Cardiac septum (tissue), 1 donor: ENCODE measurements around the gene AKT1. TPM values are rescaled to one million over a fixed set of nuclear protein-coding genes. Genes with fewer than 3 reads are reported as not detected.
A peak's percentile ranks its signal among the peaks of the same experiment; 100 is the strongest.
"Not testable (repeated sequence)": the region's sequence is repeated elsewhere in the genome, so short reads cannot be mapped to it uniquely, and the experiment has no call there.

Experiments used
- DNase-seq: peaks from one replicate; pipeline ENCODE4 v3.0.0-alpha.2; 2020; ENCODE audit warnings: low spot score
- intact Hi-C: fragments of 100-400 bp; cut with DNase I; formaldehyde crosslinking; loops from one replicate; pipeline ENCODE4 v1.14.0; 2022
- total RNA-seq: library from RNA; stranded (reverse); fragmentation: NEBNext Ultra II Directional; extraction: Animal tissue kit (Norgen Biotek cat#: 25700); gene quantifications from one replicate; pipeline ENCODE4 v1.2.1, GENCODE V29; 2021
- donor health status: DM: no; HTN: no; CAD: no.

AKT1 gene
- total RNA-seq, 1 donor from 2014 or later: 172 TPM

DNA sequence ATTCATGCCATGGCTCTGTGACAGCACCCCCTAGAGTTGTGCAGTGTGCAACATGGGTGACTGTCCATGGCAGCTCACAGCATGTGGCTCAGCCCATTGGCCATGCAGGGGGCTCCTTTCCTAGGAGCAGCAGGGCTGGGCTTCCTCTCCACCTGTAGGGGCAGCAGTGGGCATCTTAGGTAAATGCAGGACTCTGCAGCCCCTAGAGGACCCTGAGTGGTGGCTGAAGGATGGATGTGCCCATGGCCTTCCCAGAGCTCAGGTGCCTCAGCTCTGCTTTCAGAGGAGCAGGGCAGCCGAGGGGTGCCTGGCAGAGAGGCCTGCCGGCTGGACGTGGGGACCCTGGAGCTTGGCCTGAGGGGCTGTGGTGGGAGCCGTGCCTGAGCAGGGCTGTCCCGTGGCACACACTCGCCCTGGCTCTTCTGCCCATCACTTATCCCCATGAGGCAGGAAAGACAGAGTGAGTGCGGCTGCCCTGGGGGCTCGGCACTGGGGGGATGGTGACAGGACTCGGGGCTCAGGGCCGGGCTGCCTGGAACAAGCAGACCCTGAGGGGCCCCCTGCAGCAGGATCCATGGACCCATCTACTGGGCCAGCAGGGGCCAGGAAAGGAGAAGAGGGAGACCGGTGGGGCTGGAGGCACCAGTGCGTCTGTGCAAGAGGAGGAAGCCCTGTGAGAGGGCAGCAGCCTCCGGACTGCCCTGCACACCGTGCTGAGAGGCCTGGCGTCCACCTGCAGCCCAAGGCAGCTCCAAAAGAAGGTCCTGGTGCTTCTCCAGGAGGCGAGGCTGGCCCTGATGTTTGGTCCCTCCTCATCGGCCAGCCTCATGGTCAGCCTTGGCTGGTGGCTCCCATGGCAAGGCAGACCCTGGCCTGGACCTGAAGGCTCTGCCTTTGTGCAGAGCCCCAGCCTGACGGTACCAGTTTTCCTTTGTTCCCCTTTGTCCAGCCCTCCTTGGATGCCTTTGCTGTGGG, 63.9 kb downstream of the AKT1 start:
- intact Hi-C loops: no loop called here
- DNase-seq: no peak

DNA sequence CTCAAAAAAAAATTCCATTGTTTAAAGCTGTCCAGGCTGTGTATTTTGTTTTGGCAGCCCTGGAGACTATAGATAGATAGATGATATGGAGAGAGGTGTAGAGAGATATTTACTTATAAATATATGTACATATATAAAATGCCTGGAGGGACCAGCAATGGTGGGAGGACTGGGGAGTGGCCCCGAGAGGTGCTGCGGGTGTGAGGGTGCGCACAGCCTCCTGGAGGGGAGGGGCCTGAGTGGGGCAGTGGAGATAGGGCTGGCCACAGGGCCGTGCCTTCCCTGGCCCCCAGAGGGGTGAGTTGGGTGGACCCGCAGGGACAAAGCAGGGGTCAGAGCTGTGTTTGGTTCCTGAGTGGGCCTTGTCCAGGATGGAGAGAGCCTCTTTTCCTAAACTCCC, 65.1 kb downstream of the AKT1 start:
- intact Hi-C loops: no loop called here
- DNase-seq: no peak

DNA sequence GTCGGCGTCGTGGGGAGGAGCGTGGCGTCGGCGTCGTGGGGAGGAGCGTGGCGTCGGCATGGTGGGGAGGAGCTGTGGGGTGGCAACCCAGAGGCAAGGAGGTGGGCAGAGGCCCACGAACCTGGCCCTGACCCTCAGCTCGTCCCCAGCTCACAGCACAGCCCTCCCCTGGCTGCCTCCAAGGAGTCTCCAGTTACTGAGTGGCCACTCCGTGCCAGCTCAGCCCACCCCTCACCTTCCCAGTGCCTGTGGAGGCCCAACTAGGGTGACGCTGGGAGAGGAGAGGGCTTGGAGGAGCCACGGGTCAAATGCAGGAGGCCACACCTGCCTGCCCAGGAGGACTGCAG, 65.7 kb downstream of the AKT1 start:
- intact Hi-C loops: loop anchor here (10.0 kb wide), 1 partner anchor 145 kb away; no protein-coding TSS in a partner anchor
- no peak for DNase-seq

DNA sequence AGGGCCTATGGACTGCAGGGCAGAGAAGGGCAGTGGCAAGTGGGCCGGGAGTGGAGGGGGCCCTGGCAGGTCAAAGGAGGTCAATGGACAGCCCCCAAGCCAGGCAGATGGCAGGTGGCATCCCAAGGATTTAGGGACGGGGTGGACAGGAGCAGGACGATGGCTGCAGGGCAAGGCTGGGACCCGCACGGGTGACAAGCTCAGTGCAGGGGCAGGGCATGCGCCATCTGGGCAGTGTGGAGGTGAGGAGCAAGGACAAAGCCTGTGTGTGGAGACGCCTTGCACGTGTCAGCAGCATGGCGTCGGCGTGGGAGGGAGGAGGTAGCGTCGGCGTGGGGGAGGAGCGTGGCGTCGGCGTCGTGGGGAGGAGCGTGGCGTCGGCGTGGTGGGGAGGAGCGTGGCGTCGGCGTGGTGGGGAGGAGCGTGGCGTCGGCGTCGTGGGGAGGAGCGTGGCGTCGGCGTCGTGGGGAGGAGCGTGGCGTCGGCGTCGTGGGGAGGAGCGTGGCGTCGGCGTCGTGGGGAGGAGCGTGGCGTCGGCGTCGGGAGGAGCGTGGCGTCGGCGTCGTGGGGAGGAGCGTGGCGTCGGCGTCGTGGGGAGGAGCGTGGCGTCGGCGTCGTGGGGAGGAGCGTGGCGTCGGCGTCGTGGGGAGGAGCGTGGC, 66.2 kb downstream of the AKT1 start:
- not testable (repeated sequence) for DNase-seq
- intact Hi-C loops: loop anchor here (10.0 kb wide), 1 partner anchor 145 kb away; no protein-coding TSS in a partner anchor

DNA sequence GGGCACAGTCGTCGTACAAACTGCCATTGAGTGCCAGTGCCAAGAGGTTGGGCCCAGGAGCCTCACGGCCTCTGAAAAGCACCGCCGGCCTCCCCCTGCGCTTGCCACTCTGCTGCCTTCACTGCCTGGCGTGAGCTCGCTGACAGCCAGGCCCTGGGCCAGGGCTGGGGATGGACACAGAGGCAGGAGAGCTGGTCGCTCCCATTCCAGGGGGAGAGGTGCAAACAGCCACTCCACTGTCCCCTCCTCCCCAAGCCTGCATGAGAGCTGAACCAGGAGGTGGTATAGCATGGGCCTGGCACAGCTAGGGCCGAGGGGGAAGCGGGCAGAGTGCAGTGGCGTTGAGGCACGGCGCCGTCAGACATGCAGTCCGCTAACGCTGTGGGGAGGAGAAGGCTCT, 66.9 kb downstream of the AKT1 start:
- intact Hi-C loops: loop anchor here (10.0 kb wide), 1 partner anchor 144 kb away; no protein-coding TSS in a partner anchor

DNA sequence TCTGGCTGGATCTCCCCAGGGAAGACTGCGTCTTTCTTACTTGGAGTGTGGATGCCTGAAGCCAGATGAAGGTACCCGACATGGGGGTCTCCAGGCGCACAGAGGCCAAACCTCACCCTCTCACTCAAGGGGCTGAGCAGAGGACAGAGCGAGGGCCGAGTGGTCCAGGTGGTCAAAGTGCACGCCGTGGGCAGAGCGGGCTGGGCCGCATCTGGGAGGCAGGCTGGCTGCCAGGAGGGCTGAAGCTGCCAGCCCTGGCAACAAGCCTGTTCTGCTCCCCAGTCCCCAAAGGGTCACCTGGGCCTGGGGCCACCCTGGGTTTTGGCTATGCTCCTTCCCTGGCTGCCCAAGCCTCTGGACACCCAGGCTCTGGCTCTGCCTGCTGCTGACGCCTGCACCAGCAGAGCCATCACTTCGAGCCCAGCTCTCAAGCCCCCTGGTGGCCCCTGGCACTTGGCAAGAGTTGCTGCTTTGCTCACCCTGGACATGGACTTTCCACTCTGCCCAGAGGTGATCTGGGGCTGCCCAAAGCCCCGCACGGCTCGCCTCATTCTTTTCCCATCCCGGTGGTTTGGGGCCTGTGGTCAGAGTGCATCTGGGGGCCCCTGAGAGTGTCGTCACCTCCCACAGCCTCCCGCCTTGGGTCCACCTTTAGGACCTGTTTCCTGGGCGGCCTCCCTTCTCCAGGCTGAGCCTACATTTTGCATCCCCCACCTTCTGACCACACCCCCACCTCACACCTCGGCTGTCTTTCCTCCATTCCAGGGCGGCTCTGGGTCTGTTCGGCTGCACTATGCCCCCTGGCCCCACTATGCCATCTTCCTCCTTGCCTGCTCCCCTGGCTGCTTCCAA, 68.7 kb downstream of the AKT1 start:
- DNase-seq: no peak
- intact Hi-C loops: loop anchor here (10.0 kb wide), 1 partner anchor 142 kb away; no protein-coding TSS in a partner anchor

More for the DNA sequence above, 66.9 kb downstream of the AKT1 start:
- DNase-seq: no peak

DNA sequence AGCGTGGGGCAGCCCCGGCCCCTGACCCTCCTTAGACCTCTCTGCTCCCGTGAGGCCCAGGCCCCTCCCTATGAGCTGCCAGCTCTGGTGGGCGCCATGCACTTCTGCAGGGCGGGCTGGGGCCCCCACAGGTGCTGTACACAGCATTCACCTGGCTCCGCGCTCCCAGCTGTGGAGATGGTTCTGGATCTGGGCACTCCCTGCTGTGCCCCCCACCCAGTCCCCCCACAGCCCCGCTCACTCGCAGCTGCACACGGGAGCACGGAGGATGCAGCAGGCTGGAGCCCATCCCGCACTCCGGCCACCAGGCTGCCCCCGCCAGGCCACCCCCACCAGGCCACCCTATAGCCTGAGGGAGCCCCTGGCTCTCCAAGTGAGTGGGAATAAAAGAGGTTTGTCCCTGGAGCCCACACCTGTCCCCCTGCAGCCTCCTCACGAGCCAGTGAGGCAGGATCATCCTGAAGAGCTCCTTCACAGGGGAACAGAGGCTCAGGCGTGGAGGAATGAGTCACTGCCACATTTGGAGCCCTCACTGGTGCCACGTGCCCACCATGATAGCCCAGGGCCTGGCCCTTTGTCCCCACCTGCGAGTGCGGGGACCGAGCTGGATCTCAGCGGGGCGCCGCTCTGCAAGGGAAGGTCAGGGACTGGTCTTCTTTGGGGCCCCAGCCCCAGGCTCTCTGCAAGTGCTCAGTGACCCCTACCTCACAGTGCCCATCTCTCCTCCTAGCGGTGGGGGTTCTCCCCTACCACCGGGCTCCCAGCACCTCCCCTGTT, 69.6 kb downstream of the AKT1 start:
- no peak for DNase-seq
- intact Hi-C loops: loop anchor here (10.0 kb wide), 1 partner anchor 141 kb away; no protein-coding TSS in a partner anchor

DNA sequence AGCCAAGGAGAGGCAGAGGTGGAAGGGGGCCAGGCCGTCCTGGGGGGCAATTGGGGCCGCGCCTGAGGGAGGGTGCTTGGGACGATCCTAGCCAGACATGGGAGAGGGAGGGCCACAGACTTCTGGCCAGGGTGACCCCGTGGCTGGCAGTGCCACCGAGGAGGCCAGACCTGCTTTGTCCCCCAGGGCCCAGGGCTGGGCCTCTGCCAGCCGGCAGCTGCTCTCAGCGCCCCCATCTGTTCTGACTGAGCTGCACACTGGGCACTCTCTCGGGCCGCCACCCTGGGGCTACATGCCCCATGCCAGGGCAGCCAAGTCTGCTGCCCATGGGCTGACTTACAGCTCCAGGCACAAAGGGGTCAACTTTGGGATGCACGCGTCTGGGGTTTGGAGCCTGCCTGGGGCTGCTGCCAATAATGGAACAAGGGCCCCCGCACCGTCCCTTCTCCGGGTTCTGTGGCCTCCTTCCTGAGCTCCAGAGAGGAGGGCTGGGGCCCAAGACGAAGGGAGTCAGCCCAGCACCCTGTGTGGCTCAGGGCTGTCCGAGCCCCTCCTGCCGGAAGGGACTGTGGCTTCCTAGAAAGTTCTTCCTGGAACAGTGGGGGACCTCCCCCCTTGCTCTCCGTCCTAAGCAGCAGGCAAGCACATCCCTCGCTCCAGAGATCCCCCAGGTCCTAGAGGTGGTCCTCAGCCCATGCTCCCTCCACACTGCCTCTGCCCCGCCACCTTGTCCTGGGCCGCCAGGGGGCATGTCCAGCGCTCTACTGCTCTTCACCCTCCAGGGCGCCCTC, 70.4 kb downstream of the AKT1 start:
- intact Hi-C loops: loop anchor here (10.0 kb wide), 1 partner anchor 140 kb away; no protein-coding TSS in a partner anchor
- DNase-seq: no peak

DNA sequence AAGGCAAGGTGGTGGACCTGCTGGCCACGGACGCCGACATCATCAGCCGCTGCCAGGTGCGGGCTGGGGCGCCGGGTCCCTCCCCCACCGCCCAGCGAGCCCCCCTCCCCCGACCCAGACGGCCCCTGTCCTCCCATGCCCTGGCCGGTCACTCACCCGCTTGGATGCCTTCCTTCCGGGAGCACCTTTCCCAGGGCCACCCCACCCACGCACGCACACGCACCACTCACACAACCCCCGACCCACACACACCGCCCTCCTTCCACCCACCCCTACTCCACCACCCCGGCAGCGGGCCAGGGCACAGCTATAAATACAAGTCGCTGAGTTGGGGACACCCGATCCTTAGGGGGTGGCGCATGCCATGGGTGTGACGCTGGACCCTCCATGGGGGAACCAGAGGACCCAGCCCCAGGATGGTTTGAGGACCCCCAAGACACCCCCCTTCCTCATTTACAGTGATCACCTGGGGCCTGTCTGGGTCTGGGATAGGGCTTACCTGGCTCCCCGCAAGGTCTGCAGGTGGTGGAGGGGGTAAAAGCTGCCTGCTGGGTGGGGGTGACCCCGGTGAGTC, 71.1 kb downstream of the AKT1 start:
- intact Hi-C loops: loop anchor here (10.0 kb wide), 1 partner anchor 140 kb away; no protein-coding TSS in a partner anchor
- no peak for DNase-seq

DNA sequence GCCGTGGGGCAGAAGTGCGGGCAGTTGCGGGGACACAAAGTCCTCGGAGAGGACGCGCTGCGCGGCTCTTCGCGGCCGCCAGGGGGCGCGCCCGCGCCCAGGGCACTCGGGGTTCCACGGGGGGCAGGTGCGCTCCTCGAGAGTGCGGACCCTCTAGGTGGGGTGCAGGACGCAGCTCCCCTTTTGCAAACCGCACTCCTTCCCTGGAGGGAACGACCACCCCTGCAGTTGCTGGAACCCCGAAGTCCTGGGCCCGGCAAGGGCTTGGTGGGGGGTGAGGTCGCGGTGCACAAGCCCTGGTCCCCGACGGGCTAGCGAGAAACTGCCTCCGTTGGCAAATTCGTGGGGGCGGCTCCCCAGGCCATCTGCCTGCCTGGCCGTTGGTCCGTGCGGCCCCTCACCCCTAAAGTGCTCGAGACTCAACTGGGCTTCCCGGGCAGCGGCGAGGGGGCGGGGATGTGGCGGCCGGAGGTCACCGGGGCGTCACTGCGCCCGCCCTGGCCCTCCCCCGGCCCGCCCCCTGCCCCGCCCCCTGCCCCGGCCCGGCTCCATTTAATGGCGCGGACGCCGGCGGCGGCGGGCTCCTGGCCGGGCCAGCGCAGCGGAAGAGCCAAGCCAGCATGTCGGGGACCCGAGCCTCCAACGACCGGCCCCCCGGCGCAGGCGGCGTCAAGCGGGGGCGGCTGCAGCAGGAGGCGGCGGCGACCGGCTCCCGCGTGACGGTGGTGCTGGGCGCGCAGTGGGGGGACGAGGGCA, 71.7 kb downstream of the AKT1 start, which contains the start of gene ADSS1:
ADSS1 (plus strand) TSS at position 579 of the 756 bp plus-strand sequence; CDS start at position 621, 42 bp downstream.
- intact Hi-C loops: loop anchor here (10.0 kb wide), 1 partner anchor 139 kb away; no protein-coding TSS in a partner anchor
- DNase-seq: peak; percentile 89

DNA sequence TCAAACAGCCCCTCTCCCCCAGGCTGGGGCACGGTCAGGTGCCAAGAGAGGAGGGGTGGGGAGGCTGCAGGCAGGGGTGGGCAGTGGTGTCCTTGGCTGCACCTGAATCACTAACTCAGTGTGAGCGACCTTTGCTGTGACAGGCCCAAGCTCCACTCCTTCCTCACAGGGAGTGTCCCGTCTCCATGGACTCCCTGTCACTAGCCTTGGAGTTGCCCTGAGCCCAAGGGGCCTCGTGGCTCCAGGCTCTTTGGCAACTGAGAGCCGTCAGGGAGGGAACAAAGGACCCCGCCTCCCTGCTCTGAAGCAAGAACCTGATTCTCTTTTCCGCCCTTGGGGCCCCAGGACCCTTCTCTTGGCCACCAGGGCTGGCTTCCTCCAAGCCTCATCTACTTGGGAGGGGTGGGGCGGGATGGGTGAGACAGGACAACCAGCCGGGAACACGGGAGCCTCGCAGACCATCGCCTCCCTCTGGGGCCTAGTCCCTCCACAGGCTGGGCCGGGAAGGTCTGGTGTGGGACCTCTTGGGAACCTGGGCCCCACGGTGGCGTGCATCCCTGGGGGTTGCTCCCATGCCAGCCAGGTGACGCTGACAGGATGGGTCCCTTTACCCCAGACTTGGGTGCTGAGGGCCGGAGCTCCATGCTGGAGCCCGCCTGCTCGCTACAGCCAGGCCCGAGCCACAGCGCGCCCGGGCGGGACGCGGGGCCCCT, 72.5 kb downstream of the AKT1 start:
- no peak for DNase-seq
- intact Hi-C loops: loop anchor here (10.0 kb wide), 1 partner anchor 138 kb away; no protein-coding TSS in a partner anchor

DNA sequence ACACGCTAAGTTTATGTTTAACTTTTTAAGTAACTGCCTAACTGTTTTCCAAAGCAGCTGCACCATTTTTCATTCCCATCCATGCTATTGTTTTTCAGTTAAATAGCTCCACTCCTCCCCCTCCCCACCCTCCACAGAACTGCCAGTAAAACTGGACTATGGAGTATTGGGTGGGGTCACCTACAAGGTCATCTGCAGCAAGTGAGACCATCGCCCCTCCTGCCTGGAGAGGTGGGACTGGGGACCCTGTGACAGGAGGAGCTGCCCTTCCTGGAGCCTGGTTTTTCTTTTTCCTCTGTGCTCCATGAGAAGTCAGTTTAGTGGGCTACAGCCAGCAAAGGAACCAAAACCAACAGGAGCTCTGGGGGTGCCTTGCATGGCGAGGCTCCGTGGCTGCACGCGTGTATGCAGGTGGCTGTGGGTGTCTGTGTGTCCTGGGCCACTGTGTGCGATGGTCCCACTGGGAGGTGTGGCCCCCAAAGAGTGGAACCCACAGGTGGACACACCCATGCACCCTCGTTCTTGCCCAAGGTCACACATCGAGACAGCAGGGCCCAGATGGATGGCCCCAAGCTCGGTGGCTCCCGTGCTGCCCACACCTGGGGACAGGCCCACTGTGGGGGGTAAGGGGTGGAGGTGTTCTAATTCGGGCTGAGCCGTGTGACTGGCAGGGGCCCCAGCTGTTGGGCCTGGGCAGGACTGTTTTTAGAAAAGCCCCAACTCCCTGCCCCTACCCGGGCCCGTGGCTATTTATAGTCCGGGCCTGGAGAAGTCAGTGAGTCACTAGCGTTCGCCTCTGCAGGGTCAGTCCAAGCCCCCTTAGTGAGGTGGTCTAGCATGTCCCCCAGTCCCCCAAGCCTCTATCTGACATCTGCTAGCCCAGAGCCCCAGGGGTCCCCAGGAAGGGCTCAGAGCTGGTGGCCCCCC, 73.8 kb downstream of the AKT1 start:
- DNase-seq: peak; percentile 86
- intact Hi-C loops: loop anchor here (10.0 kb wide), 1 partner anchor 137 kb away; no protein-coding TSS in a partner anchor
